SKM-1 (cell line): ENCODE measurements around the gene ZNF691.
"Not testable (repeated sequence)": the region's sequence is repeated elsewhere in the genome, so short reads cannot be mapped to it uniquely, and the experiment has no call there.

Source experiments
- DNase-seq: peaks from one replicate; lab custom pipeline; 2025; ENCODE audit not compliant: unreplicated experiment; lab: John Stamatoyannopoulos, UW

The ZNF691 gene

DNA sequence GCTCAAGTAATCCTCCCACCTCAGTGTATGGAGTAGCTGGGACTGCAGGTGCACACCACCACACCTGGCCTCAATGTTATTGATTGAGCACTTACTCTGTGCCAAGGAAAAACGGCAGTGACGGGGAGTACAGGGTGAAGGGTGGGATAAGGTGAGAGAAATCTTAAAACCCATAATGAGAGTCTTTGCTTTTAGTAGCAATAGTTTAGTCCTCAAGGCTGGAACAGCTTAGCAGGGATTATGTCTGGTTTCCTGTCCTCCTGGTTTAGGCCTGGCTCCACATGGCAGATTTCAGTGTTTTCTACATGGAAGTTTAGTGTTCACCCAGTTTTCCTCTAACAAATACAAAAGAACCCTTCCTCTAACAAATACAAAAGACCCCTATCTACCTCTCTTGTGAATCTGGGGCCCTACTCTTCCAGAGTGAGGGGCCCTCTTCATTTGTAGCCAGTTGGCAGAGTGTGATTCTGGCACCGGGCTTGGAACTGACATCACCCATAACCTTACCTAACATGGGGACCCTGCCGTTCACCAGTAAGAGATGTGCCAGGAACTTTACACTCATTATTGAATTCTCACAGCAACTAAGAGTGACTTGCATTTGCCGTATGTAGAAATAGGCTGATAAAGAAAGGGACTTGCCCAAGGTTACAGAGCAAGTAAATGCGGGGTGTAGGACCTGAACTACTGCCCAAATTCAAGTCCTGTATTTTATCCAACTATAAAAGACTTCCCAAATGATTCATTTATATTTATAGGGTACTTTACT is 6.9 kb downstream of the ZNF691 start:
- DNase-seq: no peak

DNA sequence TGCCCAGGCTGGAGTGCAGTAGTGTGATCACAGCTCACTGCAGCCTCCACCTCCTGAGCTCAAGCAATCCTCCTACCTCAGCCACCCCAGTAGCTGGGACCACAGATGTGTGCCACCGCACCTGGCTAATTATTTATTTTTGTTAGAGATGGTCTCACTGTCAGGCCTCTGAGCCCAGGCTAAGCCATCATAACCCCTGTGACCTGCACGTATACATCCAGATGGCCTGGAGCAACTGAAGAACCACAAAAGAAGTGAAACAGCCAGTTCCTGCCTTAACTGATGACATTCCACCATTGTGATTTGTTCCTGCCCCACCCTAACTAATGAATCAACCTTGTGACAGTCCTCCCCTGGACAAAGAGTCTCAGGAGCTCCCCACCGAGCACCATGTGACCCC is 10.1 kb downstream of the ZNF691 start:
- DNase-seq: not testable (repeated sequence)

DNA sequence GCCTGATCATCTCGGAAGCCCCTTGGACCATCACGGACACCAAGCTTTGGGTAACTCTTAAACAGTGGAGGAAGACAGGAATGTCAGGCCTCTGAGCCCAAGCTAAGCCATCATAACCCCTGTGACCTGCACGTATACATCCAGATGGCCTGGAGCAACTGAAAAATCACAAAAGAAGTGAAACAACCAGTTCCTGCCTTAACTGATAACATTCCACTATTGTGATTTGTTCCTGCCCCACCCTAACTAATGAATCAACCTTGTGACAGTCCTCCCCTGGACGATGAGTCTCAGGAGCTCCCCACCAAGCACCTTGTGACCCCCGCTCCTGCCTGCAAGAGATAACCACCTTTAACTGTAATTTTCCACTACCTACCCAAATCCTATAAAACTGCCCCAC is 13.0 kb downstream of the ZNF691 start:
- DNase-seq: not testable (repeated sequence)

DNA sequence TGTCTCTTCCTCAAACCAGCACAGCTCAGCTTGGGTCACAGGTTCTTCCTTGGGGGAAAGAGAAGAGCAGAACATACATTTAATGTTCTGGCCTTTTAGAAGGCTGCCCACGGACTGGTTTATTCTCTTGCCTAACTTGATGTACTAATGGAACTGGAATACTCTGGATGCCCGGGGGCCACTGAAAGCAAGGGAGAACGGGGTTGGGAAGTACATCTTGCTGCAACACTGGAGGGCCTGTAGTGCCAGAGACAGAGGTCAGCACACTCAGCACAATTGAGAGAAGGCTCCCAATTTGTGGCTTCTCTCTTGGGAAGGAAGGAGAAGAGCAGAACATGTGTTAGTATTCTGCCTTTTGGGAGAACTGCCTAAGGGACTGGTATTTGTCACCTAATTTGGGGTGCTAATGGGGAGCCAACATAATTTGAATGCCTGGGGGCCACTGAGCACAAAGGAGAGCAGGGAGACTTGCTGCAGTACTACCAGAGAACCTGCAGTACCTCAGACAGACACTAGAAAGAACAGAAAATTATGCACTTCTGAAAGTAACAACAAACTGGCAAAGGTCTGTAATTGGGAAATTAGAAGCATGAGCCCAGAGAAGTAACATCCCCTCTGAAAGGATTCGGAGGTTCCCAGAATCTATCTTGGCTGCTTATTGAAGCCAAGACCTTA is 14.1 kb downstream of the ZNF691 start:
- no peak for DNase-seq

DNA sequence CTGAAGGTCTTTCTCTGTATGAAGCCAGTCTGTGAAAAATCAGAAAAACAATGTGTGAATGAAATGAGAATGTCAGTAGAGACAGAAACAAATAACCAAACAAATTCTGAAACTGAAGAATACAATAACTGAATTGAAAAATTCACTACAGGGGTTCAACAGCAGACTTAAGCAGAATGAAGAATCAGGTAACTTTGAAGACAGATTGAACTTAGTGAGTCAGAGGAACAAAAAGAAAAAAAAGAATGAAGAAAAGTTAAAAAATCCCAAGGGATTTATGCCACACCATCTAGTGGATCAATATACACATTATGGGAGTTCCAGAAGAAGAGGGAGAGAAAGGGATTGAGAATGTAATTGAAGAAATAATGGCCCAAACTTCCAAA is 14.6 kb downstream of the ZNF691 start:
- no peak for DNase-seq

DNA sequence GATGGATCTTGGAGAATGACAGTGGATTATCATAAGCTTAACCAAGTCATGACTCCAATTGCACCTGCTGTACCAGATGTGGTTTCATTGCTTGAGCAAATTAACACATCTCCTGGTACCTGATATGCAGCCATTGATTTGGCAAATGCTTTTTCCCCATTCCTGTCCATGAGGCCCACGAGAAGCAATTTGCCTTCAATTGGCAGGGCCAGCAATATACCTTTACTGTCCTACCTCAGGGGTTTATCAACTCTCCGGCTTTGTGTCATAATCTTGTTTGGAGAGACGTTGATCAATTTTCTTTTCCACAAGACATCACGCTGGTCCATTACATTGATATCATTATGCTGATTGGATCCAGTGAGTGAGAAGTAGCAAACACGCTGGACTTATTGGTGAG is 20.1 kb downstream of the ZNF691 start:
- DNase-seq: no peak

DNA sequence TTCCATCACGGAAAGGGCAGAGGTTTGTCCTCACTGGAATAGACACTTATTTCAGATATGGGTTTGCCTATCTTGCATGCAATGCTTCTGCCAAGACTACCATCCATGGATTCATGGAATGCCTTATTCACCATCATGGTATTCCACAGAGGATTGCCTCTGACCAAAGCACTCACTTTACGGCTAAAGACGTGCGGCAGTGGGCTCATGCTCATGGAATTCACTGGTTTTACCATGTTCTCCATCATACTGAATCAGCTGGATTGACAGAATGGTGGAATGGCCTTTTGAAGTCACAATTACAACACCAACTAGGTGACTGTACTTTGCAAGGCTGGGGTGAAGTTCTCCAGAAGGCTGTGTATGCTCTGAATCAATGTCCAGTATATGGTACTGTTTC is 22.1 kb downstream of the ZNF691 start:
- not testable (repeated sequence) for DNase-seq

DNA sequence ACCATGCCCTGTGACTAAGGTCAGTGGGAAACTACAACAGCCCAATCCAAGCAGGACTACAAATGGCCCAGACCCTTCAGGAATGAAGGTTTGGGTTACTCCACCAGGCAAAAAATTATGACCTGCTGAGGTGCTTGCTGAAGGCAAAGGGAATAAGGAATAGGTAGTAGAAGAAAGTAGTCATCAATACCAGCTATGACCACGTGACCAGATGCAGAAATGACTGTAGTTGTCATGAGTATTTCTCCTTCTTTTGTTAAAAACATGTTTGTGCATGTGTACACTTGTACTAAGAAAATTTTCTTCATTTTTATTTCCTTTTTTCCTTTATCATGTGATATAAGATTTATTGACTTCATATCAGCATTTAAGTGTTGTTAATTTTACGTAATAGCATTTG is 22.8 kb downstream of the ZNF691 start:
- DNase-seq: not testable (repeated sequence)

DNA sequence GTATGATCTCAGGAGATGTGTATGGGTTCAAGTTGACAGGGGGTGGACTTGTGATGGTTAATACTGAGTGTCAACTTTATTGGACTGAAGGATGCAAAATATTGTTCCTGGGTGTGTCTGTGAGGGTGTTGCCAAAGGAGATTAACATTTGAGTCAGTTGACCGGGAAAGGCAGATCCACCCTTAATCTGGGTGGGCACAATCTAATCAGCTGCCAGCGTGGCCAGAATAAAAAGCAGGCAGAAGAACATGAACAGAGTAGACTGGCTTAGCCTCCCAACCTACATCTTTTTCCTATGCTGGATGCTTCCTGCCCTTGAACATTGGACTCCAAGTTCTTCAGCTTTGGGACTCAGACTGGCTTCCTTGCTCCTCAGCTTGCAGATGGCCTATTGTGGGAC is 23.3 kb downstream of the ZNF691 start:
- DNase-seq: not testable (repeated sequence)

DNA sequence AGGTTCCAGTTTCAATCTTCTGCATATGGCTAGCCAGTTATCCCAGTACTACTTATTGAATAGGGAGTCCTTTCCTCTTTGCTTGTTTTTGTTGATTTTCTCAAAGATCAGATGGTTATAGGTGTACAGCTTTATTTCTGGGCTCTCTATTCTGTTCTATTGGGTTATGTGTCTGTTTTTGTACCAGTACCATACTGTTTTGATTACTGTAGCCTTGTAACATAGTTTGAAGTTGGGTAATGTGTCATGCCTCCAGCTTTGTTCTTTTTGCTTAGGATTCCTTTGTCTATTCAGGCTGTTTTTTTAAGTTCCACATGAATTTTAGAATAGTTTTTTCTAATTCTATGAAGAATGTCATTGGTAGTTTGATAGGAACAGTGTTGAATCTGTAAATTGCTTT is 26.7 kb downstream of the ZNF691 start:
- DNase-seq: not testable (repeated sequence)

DNA sequence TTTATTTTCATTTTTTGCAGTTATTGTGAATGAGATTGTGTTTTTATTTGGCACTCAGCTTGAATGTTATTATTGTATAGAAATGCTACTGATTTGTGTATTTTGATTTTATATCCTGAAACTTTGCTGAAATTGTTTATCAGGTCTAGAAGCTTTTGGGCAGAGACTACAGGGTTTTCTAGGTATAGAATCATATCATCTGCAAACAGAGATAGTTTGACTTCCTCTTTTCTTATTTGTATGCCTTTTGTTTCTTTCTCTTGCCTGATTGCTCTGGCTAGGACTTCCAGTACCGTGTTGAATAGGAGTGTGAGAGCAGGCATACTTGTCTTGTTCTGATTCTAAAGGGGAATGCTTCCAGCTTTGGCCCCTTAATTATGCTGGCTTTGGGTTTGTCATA is 27.3 kb downstream of the ZNF691 start:
- no peak for DNase-seq

DNA sequence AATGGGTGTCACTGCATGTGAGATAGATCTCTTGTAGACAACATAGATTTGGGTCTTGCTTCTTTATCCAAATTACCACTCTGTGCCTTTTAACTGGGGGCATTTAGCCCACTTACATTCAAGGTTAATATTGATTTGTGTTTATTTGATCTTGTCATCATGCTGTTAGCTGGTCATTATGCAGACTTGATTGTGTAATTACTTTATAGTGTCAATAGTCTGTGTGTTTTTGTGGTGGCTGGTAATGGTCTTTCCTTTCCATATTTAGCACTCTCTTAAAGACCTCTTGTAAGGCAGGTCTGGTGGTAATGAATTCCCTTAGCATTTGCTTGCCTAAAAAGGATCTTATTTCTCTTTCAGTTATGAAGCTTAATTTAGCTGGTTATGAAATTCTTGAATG is 29.6 kb downstream of the ZNF691 start:
- DNase-seq: no peak

DNA sequence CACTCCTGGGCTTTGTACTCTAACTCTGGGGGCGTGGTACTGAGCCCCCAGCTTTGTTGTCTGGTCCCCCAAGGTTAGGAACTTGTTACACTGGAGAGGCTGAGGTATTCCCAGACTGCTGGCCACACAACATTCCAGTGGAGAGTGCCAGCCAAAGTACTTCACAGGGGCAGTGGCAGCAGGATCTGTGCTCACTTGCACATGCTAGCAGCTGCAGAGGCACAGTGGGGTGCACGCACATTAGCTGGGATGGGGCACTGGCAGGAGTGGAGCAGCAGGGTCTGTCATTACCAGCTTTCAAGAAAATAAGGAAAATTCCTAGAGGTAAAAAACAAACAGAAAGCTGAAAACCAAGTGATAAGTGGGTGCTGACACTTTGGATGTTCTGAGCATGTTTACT is 31.0 kb downstream of the ZNF691 start:
- no peak for DNase-seq

DNA sequence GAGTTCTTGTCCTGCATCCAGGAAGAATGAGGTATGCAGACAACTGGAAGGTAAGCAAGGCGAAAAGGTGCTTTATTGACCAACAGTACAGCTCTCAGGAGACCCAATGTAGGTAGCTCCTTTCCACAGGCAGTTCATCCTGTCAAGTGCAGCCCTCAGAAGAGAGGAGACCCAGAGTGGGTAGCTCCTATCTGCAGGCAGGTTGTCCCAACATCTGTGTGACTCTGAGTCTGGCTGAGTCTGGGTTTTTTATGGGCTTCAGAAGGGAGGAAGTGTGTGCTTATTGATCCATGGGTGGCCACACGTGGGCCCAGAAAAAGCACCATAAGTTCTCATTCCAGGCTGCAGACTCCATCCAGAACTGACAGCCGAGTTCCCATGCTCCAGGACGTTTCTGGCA is 34.0 kb downstream of the ZNF691 start:
- no peak for DNase-seq

DNA sequence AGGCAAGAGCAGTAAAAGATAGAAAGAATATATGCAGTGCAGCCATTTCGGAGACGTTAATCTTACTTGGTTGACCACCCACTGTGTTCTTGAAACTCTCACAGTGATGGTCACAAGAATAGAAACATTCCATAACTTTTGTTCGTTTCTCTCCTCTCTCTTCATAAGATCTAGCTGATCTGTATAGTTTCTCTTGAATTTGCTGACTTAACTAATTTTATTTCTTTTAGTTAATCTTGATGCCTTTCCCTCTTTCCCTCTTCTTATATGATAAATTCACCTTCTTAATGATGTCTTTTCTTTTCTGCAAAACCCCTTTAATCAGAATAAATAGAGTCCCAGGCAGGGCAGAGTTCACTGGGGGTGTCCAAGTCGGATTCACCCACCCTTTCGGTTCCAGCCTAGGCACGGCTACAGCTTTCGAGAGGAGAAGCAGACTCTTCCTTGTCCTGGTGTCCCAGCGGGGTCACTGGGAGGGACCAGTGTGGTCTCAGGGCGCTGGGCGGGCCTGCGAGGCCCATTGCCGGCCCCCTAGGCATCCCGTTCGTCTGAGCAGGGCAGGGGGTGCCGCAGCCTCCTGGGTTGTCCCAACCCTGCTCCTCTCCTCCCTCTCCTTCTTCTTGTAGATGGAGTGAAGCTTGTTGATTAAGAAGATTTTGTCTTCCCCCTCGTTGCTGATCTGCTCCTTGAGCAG is 39.8 kb downstream of the ZNF691 start:
- no peak for DNase-seq

DNA sequence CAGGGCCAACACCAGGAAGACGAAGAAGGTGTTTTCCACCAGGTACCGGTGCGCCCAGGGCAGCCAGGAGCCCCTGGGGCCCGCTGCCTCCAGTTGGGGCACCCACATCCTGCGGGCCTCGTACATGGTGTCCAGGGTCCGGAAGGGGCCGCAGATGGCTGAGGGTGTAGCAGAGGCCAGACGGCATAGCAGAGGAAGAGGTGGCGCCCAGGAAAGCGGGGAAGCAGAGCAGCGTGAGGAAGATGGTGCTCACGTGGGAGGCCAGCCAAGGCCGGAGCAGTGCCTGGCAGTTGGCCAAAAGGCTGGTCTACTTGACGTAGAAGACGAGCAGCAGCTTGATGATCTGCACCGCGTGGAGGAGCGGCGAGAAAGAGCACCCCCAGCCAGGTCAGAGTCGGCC is 40.4 kb downstream of the ZNF691 start:
- no peak for DNase-seq

DNA sequence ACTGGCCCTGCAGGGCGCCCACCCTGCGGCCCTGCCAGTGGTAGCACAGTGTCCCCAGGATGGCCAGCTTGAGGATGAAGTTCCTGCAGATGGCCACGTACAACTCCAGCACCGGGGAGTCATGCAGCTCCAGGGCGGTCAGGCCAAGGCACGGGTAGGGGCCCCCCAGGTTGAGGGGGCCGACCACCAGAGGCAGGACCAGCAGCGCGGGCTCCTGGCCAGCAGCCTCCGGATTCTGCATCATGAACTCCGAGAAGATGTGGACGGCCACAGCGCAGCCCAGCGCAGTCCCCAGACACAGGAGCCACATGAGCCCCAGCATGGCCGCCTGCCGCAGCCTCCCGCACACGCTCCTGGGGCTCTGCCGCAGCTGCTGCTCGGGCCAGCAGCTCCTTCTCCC is 41.0 kb downstream of the ZNF691 start:
- DNase-seq: no peak

DNA sequence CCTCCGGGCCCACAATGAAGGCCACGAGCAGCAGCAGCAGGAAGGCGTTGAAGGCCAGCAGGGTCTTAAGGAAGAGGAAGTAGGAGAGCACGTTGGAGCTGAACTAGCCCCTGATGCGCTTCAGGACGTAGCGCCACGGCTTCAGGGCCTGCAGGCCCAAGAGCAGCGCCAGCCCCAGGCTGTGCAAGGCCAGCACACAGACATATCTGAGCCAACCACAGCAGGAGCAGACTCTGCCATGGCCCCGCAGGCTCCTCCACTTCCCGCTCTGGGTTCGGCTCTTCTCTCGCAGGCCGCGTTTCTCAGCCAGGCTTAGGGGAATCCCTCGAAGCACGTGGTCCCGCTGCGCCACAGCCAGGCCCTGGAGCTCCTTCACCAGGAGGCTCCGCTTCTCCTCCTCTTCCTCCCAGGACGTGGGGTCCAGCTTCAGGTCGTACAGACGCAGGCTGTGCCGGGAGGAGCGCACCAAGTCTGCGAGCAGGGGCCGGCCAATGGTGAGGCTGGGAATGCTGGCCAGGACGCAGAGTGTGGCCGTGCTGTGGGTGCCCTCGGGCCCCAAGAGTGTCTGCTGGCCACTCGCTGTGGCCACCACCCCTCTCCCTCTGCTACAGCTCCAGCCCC is 41.7 kb downstream of the ZNF691 start:
- no peak for DNase-seq

DNA sequence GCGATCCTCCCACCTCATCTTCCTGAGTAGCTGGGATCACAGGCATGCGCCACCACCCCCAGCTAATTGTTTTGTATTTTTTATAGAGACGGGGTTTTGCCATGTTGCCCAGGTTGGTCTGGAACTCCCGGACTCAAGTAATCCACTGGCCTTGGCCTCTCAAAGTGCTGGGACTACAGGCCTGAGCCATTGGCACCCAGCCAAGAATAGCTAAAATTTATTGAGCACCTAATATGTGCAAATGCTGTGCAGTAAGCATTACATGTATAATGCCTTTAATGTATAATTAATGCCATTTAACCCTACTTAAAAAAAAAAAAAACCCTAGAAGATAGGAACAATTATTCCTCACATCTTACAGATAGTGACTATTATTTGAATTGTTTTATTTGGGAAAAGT is 42.9 kb downstream of the ZNF691 start:
- DNase-seq: no peak

DNA sequence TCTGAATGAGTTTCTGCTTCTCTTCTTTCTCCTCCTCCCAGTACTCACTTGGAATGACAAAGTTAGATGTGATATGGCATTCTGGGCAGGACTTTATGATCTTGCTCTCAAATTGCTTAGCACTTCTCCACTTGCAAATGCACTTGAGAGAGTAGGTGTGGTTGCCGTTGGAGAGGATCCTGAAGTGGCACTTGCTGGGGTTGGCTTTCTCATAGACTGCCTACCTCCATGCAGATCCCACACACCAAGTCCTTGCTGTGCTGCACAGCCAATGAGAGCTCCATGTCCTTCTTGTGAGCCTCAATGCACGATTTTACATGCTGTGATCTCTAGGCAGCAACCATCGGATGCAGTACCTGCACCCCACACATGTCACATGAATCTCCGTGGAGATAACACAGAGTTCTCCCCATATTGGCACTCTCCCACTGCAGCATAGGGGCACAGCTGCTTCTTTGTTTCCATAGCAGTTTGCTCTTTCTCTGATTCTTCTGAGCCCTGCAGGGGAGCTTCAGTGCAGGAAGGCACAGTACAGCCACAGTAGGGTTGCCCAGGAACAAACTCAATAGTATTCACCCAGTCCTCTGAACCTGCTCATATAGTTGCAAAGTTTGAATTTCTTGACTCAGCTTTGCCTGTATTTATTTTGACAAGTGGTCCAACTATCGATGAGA is 45.2 kb downstream of the ZNF691 start:
- DNase-seq: no peak

DNA sequence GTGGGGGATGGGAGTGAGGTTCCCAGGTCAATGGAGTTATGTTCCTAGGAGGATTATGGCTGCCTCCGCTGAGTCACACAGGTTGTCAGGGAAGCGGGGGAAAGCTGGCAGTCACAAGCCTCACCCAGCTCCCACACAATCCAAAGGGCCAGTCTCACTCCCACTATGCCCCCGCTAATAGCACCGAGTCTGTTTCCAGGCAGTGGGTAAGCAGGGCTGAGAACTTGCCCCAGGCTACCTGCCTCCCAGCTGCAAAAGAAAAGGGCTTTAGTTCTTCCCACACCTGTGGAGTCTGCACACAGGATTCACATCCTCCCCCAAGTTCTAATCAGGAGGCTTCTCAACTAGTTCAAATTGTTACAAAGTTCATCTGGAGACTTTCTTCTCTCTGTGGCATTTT is 53.5 kb downstream of the ZNF691 start:
- not testable (repeated sequence) for DNase-seq
